ENCODE data around the gene CELA1. TPM values are rescaled to one million over a fixed set of nuclear protein-coding genes. Genes with fewer than 3 reads are reported as not detected.

The CELA1 gene
- polyA plus RNA-seq, 1 of the 3 experiments (the other 2 are of a cell fraction), result 0.05 TPM

GRCh38 chr12:51390891-51391282 is 44.4 kb upstream of the CELA1 start:
- H3K9ac ChIP-seq, result no peak overlapping the region
- peak overlapping the region; percentile 40 to 50; a peak in 3 of 4 replicates for H3K4me3 ChIP-seq (ENCODE audit: low read depth in 2 of 2, low read length in 1 of 2)
- DNase-seq, result peak; percentile 57
- H4K20me1 ChIP-seq (ENCODE audit: insufficient read depth), result no peaks in the 10 kb centered on the region
- no peak for TF ChIP-seq RCOR1 (IDR thresholded peaks at IDR 0.05; ENCODE audit: low read length)
- TF ChIP-seq YY1 (IDR thresholded peaks at IDR 0.05; ENCODE audit: low read depth), result no peak
- TF ChIP-seq RXRA (IDR thresholded peaks at IDR 0.05; ENCODE audit: borderline replicate concordance, low read depth), result no peak
- no peak for TF ChIP-seq MXI1 (IDR thresholded peaks at IDR 0.05; ENCODE audit: low read depth, low read length)
- TF ChIP-seq NFIC (IDR thresholded peaks at IDR 0.05; ENCODE audit: borderline replicate concordance), result no peak
- TF ChIP-seq USF2 (IDR thresholded peaks at IDR 0.05; ENCODE audit: borderline replicate concordance, low read depth, low read length), result no peak
- no peak for TF ChIP-seq ELF1 (IDR thresholded peaks at IDR 0.05)
- POLR2A ChIA-PET, result interaction anchor here (1.4 to 1.5 kb wide), 2 partner anchors 15 to 49 kb away, joined by 3 read pairs; no protein-coding TSS in a partner anchor
- CTCF ChIA-PET, result interaction anchor here (1.0 to 2.3 kb wide), 5 partner anchors 13 to 536 kb away, joined by 3 to 7 read pairs (median 5); no protein-coding TSS in a partner anchor
- H3K4me2 ChIP-seq, result peak overlapping the region; percentile 73; the same call in 1 of the 2 replicates
- peaks cover 4 to 53% of the 10 kb centered on the region in 2 experiments; a peak in 2 of 4 replicates for H3K4me1 ChIP-seq (ENCODE audit: control insufficient read depth in 1 of 2, insufficient read depth in 2 of 2, low read depth in 1 of 2, low read length in 1 of 2)
- no peaks in the 10 kb centered on the region for H3K36me3 ChIP-seq (replicated peaks in 1 of 2; ENCODE audit: control insufficient read depth in 1 of 2, insufficient read depth in 2 of 2, low read length in 1 of 2)
- 69% methylated on average over 7 of the region's 8 CpGs for WGBS (ENCODE audit: low lambda C conversion rate)
- H2AFZ ChIP-seq (ENCODE audit: low read depth), result no peak overlapping the region
- no peaks in the 10 kb centered on the region for H3K9me2 ChIP-seq
- H3K27ac ChIP-seq (ENCODE audit: low read depth in 2 of 2, low read length in 1 of 2), result peak overlapping the region in 1 of 2 experiments; percentile 68; a peak in 1 of 4 replicates
- no peaks in the 10 kb centered on the region for H3K79me2 ChIP-seq (ENCODE audit: insufficient read depth)
- peaks cover 23% of the 10 kb centered on the region for H3F3A ChIP-seq (replicated peaks; ENCODE audit: insufficient read depth)
- no peaks in the 10 kb centered on the region for H3K9me3 ChIP-seq
- H3K27me3 ChIP-seq (ENCODE audit: insufficient read depth), result no peaks in the 10 kb centered on the region

- no peaks in the 10 kb centered on the region for H3K9me2 ChIP-seq
- POLR2A ChIA-PET, result interaction anchor here (1.5 kb wide), 1 partner anchor 16 kb away, joined by 3 read pairs; no protein-coding TSS in a partner anchor
- H3F3A ChIP-seq (replicated peaks; ENCODE audit: insufficient read depth), result peaks cover 23% of the 10 kb centered on the region
- H3K27me3 ChIP-seq (ENCODE audit: insufficient read depth), result no peaks in the 10 kb centered on the region
- CTCF ChIA-PET, result interaction anchor here (0.7 to 2.3 kb wide), 8 partner anchors 12 to 537 kb away, joined by 3 to 7 read pairs (median 4); no protein-coding TSS in a partner anchor
- TF ChIP-seq IRF3 (IDR thresholded peaks at IDR 0.05; ENCODE audit: low read depth, low read length) (no peak), USF1 (IDR thresholded peaks at IDR 0.05; ENCODE audit: borderline replicate concordance, low read depth) (no peak), TEAD4 (IDR thresholded peaks at IDR 0.05; ENCODE audit: borderline replicate concordance, insufficient read depth) (no peak), ZBTB33 (IDR thresholded peaks at IDR 0.05; ENCODE audit: borderline replicate concordance, low read depth) (no peak), RXRA (IDR thresholded peaks at IDR 0.05; ENCODE audit: borderline replicate concordance, low read depth) (no peak), JUND (IDR thresholded peaks at IDR 0.05) (no peak), SMC3 (IDR thresholded peaks at IDR 0.05; ENCODE audit: low read depth, low read length) (no peak), USF2 (IDR thresholded peaks at IDR 0.05; ENCODE audit: borderline replicate concordance, low read depth, low read length) (no peak), MAX (IDR thresholded peaks at IDR 0.05; ENCODE audit: low read depth) (no peak), PBX3 (IDR thresholded peaks at IDR 0.05) (no peak), POLR2AphosphoS5 (IDR thresholded peaks at IDR 0.05; ENCODE audit: low read depth, low read length) (no peak), RFX5 (IDR thresholded peaks at IDR 0.05; ENCODE audit: low read length) (no peak), RCOR1 (IDR thresholded peaks at IDR 0.05; ENCODE audit: low read length) (no peak), EP300 (IDR thresholded peaks at IDR 0.05; ENCODE audit: borderline replicate concordance in 1 of 2, low read depth in 1 of 2, low read length in 1 of 2) (no peak)
- 100% methylated on average over 2 of the region's 6 CpGs for WGBS (ENCODE audit: low lambda C conversion rate)
- no peak overlapping the region for H2AFZ ChIP-seq (ENCODE audit: low read depth)
- no peak overlapping the region for H3K4me2 ChIP-seq
- peak overlapping the region in 1 of 2 experiments; percentile 68; a peak in 1 of 4 replicates for H3K27ac ChIP-seq (ENCODE audit: low read depth in 2 of 2, low read length in 1 of 2)
- no peaks in the 10 kb centered on the region for H4K20me1 ChIP-seq (ENCODE audit: insufficient read depth)
- H3K79me2 ChIP-seq (ENCODE audit: insufficient read depth), result no peaks in the 10 kb centered on the region
- H3K4me1 ChIP-seq (ENCODE audit: control insufficient read depth in 1 of 2, insufficient read depth in 2 of 2, low read depth in 1 of 2, low read length in 1 of 2), result peaks cover 4 to 51% of the 10 kb centered on the region in 2 experiments; a peak in 2 of 4 replicates
- DNase-seq, result no peak
- H3K9ac ChIP-seq, result no peak overlapping the region
- no peaks in the 10 kb centered on the region for H3K9me3 ChIP-seq
- peak overlapping the region in 1 of 2 experiments; percentile 50; a peak in 1 of 4 replicates for H3K4me3 ChIP-seq (ENCODE audit: low read depth in 2 of 2, low read length in 1 of 2)
- H3K36me3 ChIP-seq (replicated peaks in 1 of 2; ENCODE audit: control insufficient read depth in 1 of 2, insufficient read depth in 2 of 2, low read length in 1 of 2), result no peaks in the 10 kb centered on the region
Observed at GRCh38 chr12:51390457-51390856, 44.0 kb upstream of the CELA1 start.

Data from SK-N-SH (cell line).